Head of caudate nucleus (tissue), 42 donors: ENCODE results near the gene RAVER2.
A peak's percentile ranks its signal among the peaks of the same experiment; 100 is the strongest.

Experiments used
- DNase-seq, 42 donors: peaks; one replicate each; pipeline versions ENCODE4 v3.0.0 to v3.0.0-alpha.2; 2020 to 2021; ENCODE audit warnings: mixed read lengths in 7 of 42
- intact Hi-C: fragments of 100-400 bp; cut with DNase I; formaldehyde crosslinking; loops from one replicate; pipeline ENCODE4 v1.15.0; 2022

Gene RAVER2

DNA sequence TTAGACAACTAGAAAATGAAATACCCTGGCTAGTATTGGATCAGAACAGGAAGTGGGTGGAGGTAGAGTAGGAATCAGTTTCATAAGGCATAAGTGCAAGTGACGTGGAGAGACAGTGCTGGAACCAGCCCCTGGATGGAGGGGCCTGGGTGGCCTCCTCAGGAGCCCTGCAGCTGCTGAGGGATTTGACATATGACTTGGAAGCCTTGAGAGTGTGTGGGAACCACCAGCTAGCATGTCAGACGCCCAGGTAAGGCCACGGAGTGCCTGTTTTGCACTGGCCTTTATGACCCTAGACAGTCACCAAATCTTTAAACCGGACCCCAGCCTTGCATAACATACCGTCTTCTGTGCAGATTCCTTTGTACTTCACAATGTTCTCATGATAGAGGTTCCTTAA lies 94.4 kb downstream of the RAVER2 start:
- peak in 1 of 42 donors; percentile 22 for DNase-seq
- intact Hi-C loops, result no loop called here

DNA sequence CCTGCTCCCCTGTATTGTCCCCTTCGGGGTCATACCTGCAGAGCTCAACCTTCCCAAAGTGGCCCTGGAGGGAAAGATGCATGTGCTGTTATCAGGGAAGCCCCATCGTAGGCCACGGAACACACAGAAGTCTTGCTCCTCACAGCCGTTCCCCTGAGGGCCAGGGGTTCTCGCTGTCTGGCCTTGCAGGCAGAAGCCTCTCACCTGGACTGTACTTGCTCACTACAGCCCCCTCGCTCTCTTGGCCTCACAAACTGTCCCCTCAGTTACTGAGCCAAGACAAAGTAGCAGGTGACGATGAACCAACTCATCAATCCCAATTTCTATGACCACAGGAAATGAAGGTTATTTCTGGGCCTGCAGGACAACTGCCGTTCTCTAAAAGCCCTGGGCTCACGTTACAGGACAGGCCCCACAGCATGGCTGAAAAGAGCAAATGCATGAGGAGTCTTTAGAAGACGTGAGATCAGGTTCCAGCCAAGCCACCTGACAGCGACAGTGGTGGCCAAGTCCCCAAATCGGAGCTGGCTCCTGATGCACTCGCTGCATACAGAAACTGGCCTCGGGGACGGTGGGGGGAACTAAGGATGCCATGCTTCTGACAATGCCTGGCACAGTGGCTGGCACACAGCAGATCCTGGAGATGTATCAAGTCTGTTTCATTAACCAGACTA lies 95.0 kb downstream of the RAVER2 start:
- intact Hi-C loops, result no loop called here

DNA sequence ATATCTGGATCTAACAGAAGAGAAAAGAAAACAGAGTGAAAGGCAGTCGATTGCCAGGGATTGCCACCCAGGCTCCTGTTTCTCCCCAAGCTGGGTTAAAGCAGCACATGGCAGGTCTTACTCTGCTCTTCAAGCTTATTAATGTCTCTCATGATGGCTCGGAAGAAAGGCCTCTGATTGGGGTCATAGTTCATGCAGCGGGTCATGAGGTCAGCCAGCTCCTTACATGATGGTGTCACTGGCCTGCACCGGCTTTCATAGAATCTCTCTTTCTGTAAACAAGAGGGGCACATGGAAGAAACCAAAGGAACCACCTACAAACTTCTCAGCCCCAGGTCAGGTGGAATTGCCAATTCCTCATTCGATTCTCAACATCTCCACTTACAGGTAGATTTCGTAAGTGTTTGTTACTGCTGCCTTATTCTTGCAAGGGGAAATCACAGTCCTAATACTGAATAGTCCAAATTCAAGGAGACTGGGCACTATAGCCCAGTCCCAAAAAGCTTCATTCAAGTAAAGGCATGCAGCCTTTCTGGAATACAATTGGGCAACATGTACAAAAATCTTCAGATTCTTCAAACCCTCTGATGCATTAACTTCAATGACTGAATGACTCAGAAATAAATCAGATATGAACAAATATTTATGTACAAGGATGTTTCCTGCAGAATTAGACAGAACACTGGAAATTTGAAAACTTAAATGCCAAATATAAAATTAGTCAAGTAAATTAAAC lies 96.6 kb downstream of the RAVER2 start:
- intact Hi-C loops, result no loop called here
- peak in 1 of 42 donors; percentile 35 for DNase-seq

More for the DNA sequence above, 95.0 kb downstream of the RAVER2 start:
- peak in 1 of 42 donors; percentile 43 for DNase-seq

DNA sequence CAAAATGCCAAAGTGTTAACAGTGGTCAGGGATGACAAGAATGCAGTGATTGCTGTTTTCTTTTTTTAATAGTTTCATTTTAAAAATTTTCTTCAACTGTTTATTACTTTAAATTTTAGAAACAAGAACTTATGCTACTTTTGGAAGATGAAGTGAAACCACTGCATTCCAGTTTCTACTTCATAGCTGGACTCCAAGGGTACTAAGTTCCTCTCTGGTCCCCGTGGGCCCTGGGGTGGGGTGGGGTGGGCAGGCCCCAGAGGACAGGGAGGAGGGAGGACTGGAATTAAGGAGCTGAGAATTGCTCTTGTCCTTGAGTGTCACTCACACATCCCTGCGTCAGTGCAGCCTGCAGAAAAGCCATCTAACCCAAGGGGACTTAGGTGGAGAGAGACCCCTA lies 97.3 kb downstream of the RAVER2 start:
- intact Hi-C loops, result no loop called here

DNA sequence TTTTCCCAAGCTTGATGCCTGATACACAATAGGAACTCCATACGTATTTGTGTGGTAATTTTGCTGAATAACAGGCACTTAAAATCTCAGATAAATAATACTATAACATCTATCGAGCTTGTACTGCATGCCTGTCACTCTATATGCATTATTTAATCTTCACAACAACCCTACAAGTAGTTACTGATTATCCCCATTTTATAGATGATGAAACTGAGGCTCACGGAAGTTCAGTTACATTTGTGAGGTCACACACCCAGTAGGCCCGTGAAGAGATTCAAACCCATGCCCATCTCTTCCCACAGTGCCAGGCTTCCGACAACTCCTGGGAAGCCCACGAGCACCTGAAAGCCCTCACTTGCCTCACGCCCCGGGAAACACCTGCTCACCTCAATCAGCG lies 98.8 kb downstream of the RAVER2 start:
- intact Hi-C loops, result no loop called here
- no peak for DNase-seq

More for the DNA sequence above, 97.3 kb downstream of the RAVER2 start:
- no peak for DNase-seq

DNA sequence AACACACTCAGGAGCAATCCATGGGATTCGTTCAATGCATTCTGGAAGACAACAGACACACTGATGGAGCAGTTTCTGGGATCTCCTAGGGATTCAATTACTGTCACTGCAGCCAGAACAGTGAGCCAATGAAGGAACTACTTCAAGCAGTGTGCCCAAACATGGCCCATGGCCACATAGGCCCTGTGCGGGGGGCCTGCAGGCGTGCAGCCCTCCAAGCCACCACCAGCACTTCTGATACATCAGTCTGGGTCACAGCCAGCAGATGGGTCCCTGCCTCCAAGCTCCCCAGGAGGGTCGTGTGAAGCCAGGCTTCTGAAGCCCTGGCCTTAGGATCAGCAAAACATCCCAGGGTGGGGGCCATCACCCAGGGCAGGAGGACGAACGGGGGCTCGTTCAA lies 99.3 kb downstream of the RAVER2 start:
- intact Hi-C loops, result no loop called here

DNA sequence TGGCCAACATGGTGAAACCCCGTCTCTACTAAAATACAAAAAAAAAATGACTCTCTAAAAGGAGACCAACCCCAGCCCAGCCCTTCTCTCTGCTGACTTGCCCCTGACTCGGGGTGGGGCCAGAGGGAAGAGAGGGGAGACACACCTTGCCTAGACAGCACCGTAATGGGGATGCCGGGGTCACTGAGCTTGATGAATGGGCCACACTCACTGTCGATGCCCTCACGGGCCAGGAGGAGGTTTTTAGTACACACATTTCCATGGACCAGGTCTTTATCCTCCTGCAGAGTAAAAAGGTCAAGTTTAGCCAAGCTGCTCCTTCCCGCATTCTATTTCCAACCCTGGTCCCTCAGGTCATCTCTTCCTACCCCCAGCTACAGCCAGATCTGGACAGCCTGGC lies 99.7 kb downstream of the RAVER2 start:
- intact Hi-C loops, result no loop called here
- DNase-seq, result no peak

More for the DNA sequence above, 99.3 kb downstream of the RAVER2 start:
- no peak for DNase-seq

DNA sequence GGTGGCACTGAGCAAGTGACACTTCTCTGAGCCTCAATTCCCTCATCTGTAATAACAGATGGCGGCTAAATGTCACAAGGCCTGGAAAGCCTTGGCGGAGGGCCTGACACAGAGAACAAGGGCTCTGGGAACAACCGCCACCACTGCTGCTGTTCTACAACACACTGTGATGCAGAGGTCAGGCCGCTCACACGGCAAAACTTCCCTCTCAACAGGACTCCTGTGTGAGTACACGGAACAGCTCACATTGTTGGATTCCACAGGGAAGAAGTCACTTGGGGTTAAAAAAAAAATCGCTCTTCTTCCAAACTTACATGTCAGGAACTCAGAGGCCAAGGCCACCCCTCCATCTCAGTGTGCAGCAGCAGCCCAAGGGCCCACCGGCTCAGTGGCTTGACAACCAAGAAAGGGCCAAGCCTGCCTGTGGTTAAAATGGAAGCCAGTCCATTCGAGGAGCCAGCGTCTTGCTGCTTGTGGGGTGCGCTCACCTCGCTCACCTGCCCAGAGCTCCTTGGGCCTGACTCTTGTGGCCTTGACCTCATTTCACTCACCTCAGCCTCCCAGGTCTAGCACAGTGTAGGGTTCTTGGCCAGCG lies 101.1 kb downstream of the RAVER2 start:
- DNase-seq, result no peak
- intact Hi-C loops, result no loop called here

DNA sequence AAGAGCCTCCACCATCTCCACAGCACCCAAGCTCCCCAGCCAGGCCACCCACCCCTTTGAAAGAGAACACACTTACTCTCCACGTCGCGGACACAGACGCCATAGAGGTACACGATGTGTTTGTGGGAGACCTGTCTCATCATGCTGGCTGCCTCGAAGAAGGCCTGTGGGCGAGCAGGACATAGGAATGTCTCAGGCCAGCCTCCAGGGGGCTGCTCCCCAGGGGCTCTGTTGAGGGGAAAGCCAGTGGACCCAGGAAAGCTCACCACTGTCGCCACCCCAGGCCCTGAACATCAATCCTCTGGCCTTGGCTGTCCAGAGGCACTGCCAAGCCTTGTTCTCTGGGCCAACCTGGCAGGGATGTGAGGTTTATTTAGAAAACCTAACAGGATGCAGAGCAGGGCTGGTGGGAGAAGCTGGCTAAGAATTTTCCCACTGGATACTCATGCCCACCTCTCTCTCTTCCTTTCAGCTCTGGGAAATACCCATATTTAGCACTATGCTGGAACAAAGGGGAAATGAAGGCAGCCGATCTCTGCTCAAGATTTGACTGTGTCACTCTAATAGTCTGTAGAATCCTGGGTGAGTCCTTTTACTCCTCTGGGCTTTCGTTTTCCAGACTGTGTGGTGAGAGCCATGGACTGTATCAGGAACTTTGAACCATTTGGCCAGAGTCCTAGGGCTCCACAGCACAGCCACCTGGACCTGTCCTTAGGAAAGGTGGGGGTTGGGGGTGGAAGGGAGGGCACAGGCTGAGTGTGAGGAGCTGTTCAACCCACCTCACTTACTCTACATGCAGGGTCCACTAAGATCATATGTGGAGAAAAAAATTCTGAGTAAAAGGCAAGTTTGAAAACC lies 101.9 kb downstream of the RAVER2 start:
- peak in 4 of 42 donors; percentile 15 to 43 (median 32) for DNase-seq
- intact Hi-C loops, result no loop called here

DNA sequence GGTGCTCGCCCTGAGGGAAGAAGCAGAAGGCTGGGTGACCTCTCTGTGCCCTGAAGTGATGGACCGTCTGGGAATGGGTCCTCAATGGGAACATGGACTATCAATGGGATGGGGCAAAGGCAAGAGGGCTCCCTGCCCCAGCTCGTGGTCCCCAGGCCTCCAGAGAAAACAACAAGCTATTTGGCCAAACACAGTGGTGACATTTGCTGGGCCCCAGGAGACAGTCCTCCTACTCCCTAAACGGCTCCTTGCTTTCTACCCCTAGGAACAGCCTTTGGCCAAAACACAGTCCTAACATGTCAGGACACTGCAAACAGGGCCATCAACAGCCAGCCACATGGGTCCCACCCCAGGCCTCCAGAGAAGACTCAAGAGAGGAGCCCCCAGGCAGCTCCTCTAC lies 102.8 kb downstream of the RAVER2 start:
- DNase-seq, result no peak
- intact Hi-C loops, result no loop called here

DNA sequence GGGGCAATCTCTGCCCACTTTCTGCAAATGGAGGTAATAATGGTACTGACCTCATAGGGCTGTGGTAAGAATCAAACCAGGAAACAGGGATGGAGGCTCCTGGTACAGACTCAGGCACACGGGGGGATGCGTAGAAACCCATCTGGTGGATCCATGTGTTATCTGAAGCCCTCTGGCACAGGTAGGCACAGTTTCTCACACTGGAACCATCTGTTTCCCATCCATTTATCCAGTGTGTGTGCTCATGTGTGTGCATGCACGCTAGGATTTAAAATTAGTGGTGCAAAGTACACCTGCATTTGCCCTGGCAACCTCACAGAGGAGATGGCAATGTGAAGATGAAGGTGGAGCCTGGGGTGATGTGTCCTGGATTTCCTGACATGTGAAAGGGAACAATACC lies 103.3 kb downstream of the RAVER2 start:
- intact Hi-C loops, result no loop called here
- no peak for DNase-seq

DNA sequence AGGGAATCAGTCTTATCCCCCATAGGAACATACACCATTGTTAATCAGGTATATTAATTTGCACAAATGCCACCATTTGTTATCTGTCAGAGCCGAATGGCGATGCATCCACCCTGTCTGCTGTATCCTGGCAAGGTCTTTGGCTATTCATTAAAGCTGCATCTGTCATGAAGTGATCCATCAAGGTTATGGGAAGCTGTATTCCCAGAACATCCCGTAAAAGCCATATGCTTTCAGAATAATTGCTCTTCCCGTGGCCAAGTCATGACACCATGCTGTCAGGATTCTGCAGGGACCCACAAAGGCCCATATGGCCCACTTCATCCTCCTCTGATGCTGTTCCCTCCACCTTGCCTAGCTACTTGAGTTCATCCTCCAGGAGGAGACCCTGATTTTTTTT lies 103.9 kb downstream of the RAVER2 start:
- intact Hi-C loops, result no loop called here
- no peak for DNase-seq

DNA sequence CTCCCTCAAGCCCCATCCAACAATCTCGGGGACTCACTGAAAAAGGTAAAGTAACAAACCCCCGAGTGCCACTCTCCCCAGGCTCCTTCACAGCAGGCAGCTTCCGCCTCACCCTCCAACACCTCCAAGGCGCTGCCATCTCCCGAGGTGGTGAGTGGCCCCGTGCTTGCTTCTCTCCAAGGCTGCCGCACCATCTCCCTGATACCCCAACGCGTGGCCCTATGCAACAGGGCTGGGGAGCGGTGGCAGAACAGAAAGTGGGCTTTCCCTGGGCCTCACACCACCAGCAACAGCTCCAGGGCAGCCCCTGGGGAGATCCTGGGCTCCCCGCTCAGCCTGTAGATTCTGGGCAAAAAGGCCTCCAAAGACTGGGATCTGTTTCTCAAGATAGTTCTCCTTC lies 105.1 kb downstream of the RAVER2 start:
- intact Hi-C loops, result no loop called here
- DNase-seq, result no peak

DNA sequence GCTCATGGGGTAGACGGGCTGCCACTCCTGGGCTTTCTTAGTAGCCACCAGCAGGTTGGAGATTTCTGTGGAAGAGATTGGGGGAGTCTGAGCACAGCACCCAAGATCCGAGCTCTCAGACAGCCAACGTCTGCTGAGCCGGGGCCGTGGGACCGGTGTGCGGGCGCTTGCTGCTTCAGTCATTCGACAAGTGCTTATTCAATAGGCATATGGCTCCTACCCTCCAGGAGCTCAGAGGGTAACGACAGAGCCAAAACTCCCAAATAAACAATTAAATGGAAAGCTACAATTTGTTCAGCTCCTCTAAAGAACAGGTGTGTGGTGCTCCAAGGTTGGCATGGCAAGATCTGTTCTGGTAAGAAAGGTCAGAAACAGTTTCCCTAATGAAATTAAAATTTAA lies 106.0 kb downstream of the RAVER2 start:
- DNase-seq, result no peak
- intact Hi-C loops, result no loop called here

DNA sequence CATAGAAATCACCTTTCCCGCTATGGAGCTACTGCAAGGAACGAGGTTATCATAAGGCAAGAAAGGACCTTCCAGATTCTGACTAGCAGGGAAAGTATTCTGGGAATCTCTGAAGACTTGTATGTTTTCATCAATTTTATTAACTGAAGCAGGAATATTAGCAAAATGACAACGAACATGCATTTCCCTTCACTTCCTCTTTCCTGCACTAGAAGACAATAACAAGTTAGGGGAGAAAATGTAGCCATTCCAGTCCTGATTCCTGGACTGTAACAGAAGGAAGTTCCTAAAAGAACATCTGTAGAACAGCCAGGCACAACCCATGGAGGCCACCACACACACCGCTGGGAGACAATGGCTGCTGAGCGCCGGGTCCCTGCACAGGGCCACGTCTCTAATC lies 106.8 kb downstream of the RAVER2 start:
- no peak for DNase-seq
- intact Hi-C loops, result no loop called here

DNA sequence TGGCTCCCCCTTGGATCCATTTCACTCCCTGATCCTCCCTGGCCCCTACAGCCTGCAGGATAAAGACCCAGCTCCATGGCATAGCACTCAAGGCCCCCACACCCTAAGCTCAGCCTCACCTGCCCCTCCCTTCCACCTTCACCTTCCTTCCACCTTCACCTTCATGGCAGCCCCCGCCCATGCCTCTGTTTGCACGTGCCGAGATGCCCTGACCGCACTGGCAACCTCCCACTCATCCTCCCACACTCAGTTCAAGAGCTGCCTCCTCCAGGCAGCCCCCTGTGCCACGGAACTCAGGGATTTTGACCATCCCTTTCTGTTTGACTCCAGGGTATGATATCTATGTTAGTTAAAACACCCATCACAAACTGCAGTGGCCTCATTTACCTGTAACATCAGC lies 109.8 kb downstream of the RAVER2 start:
- intact Hi-C loops, result no loop called here
- no peak for DNase-seq

DNA sequence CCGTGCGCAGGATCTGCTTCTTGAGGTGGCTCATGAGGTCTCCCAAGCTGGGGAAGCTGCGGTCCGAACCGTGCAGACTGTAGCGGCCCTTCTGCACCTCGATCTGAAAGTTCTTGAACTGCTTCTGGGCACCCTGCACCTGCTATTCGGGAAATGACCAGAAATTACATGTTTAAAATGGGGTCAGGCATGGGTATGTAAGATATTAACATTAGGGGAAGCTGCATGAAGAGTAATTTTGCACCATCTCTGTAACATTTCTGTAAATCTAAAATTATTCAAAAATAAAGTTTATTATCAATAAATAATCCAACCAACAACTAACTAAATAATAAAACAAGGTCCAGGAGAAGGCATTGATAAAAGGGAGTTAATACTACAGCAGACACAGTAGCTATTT lies 110.7 kb downstream of the RAVER2 start:
- intact Hi-C loops, result no loop called here
- no peak for DNase-seq

DNA sequence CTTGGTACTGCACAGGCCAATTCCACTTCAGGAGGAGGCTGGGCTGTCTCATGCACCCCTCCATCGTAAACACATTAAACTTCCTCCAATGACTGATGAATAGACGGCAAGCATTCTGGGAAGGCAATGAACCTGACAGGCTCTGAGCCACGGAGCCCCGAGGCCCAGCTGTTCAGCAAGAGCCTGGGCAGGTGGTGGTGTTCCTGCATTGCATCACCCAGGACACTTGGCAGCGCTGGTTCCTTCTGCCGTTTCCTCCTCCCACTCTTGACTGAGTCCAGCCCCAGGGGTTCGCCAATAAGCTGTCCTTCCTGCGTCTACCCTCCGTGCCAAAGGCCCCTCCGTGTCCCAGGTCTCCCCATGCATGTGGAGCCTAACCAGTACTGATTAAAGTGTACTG lies 111.7 kb downstream of the RAVER2 start:
- no peak for DNase-seq
- intact Hi-C loops, result no loop called here

DNA sequence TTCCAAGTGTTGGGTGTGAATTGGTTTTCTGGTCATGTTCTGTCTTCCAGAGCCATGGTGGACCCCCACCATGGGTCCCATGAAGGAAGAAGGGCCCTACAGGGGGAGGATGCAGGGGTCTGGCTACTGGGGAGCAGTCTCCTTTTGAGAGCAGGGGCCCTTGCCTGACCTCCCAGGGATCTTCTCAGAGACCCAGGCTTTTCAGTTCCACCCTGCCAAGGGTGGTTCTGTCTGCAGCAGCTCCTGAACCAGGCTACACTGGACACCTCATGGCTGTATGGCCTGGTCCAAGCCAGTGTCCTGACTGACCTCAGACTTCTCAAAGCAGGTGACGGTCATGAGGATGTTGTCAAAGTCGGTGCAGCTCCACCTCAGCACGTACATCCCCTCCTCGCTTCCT lies 112.5 kb downstream of the RAVER2 start:
- intact Hi-C loops, result no loop called here

DNA sequence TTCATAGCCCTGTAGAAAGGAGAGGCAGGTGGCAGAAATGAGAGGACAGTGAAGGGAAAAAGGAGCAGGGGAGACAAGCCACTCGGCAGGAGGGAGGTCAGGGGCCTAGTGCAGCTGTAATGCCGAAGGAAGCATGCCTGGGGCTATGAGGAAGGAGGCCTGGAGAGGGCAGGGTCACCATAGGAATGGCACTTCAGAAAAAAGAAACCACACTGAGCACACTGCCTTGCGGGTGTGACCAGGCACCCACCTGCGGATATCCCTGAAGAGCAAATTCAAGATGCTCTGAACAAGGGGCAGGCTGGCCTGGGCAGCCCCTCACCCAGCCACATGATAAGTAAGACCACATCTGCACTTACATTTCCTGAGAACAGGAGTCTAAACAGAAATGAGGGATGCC lies 116.7 kb downstream of the RAVER2 start:
- DNase-seq, result no peak
- intact Hi-C loops, result no loop called here

More for the DNA sequence above, 112.5 kb downstream of the RAVER2 start:
- no peak for DNase-seq
